Adrenal gland (tissue), 12 donors: ENCODE data around the gene TOX3. TPM values are rescaled to one million over a fixed set of nuclear protein-coding genes. Genes with fewer than 3 reads are reported as not detected.

Experiments
- DNase-seq, 7 donors: peaks; one replicate each; pipeline ENCODE4 v3.0.0-alpha.2; 2019 to 2020
- H3K27ac ChIP-seq, 5 donors: fragments of 200-600 bp; sonication (generic) in 4 of 5; 1 replicate in 3 of 5; 2 replicates in 2 of 5; pipeline versions ENCODE4 v1.5.1 to v1.8.0; 2016 to 2020; ENCODE audit warnings: mild to moderate bottlenecking in 1 of 5
- H3K27me3 ChIP-seq: fragments of 200-600 bp; 2 replicates; pipeline ENCODE4 v1.8.0; 2021
- H3K36me3 ChIP-seq, 2 donors: fragments of 200-600 bp; replicated peaks in 1 of 2; 1 replicate in 1 of 2; 2 replicates in 1 of 2; pipeline versions ENCODE4 v1.5.1 to v1.8.0; 2018 to 2022
- H3K4me1 ChIP-seq, 2 donors: fragments of 200-600 bp; replicated peaks in 1 of 2; 1 replicate in 1 of 2; 2 replicates in 1 of 2; pipeline versions ENCODE4 v1.5.1 to v1.8.0; 2018 to 2021
- H3K4me3 ChIP-seq, 4 donors: fragments of 200-600 bp; sonication (generic) in 3 of 4; one replicate each; pipeline ENCODE4 v1.5.1; 2016 to 2018
- H3K9me3 ChIP-seq, 3 donors: fragments of 200-600 bp; sonication (generic) in 1 of 3; replicated peaks in 1 of 3; 1 replicate in 2 of 3; 2 replicates in 1 of 3; pipeline versions ENCODE4 v1.5.1 to v1.8.0; 2016 to 2021
- POLR2A ChIP-seq, 2 donors: fragments of 450-650 bp; IDR thresholded peaks; one replicate each; pipeline ENCODE4 v1.6.1; 2017; ENCODE audit warnings: antibody characterized with exemption in 2 of 2, mild to moderate bottlenecking in 2 of 2, moderate library complexity in 1 of 2
- WGBS, 4 donors: extraction: QIAGEN DNeasy Blood & Tissue Kit in 2 of 4; methylation state at CpG; one replicate each; pipeline versions ENCODE4 v1.1.5 to v1.1.7; 2013 to 2017; 5-methylcytosine and 5-hydroxymethylcytosine counted together
- intact Hi-C, 2 donors: fragments of 100-400 bp; cut with DNase I; formaldehyde crosslinking; loops; one replicate each; pipeline versions ENCODE4 v1.14.1 to v1.15.0; 2022 to 2023
- polyA plus RNA-seq, 3 donors: library from polyadenylated mRNA; stranded (reverse); fragments of 200-250 nt in 2 of 3; fragments of 350-450 nt in 1 of 3; fragmentation: Illumina TruSeq in 1 of 3; extraction: RNeasy Lipid Tissue Mini Kit (QIAGEN cat#74804) in 1 of 3; gene quantifications; one replicate each; pipeline ENCODE4 v1.2.3, GENCODE V29; 2013 to 2014
- total RNA-seq, 9 donors: library from RNA; depleted of rRNA in 4 of 9; stranded (reverse); fragments of >200 nt in 4 of 9; fragments of 120-200 nt in 1 of 9; fragmentation: NEBNext Ultra II Directional in 1 of 9; extraction: Animal tissue kit (Norgen Biotek cat#: 25700) in 1 of 9; gene quantifications; one replicate each; pipeline versions ENCODE4 v1.1.0 to v1.2.4, GENCODE V29; 2013 to 2023
- TF ChIP-seq, protein P1 (sequence below), 6 experiments: fragments of 450-650 bp in 4 of 6; fragments of 200-600 bp in 2 of 6; sonication (generic) in 1 of 6; IDR thresholded peaks; 1 replicate in 5 of 6; 2 replicates in 1 of 6; pipeline versions ENCODE4 v1.5.1 to v1.8.0; 2016 to 2021; ENCODE audit warnings: antibody characterized with exemption in 6 of 6, mild to moderate bottlenecking in 2 of 6, moderate library complexity in 1 of 6
- donor health status: healthy with polysubstance abuse.
- donor health status: Bipolar disorder and iron deficiency.
- donor health status: DM: yes; HTN: yes; CAD: no.
- donor health status: DM: no; HTN: no; CAD: no.
- donor health status: DM: no; HTN: no; CAD: no.
- donor health status: DM: yes; HTN: yes; CAD: no.

Gene TOX3
- total and polyA plus RNA-seq, 12 donors = 0.06 to 4.2 (median 1.2) TPM; not detected in 2

DNA sequence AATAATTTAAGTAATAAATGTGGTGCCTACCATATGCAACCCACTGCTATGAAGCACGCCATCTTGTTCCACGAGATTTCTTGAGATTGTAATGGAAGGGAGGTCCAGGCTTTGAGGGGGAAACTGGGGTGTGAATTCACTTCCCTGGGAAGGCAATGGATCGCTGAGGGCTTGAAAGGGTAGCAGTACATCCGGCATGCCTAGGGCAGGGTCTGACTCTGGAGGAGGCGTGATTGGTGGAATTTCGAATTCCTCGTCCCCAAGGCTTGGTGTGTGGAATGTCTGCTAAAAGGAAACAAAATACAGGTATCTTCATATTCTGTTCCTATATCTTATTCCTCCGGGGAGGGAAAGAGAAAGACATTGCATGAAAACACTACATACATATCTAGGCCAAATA lies 83.0 kb downstream of the TOX3 start:
- no peaks in the 10 kb centered on the region for H3K4me1 ChIP-seq
- H3K36me3 ChIP-seq = no peaks in the 10 kb centered on the region
- TF ChIP-seq, protein P1, sequence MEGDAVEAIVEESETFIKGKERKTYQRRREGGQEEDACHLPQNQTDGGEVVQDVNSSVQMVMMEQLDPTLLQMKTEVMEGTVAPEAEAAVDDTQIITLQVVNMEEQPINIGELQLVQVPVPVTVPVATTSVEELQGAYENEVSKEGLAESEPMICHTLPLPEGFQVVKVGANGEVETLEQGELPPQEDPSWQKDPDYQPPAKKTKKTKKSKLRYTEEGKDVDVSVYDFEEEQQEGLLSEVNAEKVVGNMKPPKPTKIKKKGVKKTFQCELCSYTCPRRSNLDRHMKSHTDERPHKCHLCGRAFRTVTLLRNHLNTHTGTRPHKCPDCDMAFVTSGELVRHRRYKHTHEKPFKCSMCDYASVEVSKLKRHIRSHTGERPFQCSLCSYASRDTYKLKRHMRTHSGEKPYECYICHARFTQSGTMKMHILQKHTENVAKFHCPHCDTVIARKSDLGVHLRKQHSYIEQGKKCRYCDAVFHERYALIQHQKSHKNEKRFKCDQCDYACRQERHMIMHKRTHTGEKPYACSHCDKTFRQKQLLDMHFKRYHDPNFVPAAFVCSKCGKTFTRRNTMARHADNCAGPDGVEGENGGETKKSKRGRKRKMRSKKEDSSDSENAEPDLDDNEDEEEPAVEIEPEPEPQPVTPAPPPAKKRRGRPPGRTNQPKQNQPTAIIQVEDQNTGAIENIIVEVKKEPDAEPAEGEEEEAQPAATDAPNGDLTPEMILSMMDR (IDR thresholded peaks at IDR 0.05) = no peak
- intact Hi-C loops = no loop called here
- H3K27me3 ChIP-seq = no peaks in the 10 kb centered on the region
- no peak for DNase-seq
- WGBS, 4 donors = 80 to 87% (median 83%) methylated on average over 8 of the region's 8 CpGs
- no peaks in the 10 kb centered on the region for H3K9me3 ChIP-seq
- H3K27ac ChIP-seq = no peak overlapping the region
- no peak overlapping the region for H3K4me3 ChIP-seq

DNA sequence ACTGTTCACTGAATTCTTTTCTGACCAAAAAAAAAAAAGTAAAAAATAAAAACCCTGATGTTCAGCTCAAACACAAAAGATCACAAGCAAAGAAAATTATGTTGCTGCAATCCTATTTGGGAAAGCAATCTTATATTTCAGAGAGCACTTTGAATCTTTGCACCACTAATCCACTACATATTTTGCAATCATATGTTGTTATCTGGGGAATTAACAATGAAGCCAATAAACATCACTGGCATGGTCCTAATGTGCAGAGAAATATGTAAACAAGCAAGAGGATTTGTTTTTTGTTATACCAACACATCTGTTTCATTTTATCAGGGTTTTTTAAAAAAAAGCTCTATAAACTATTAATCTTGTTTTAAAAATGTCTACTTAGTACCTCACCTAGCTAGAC lies 84.1 kb downstream of the TOX3 start:
- Histone ChIP-seq H3K27me3 (no peaks in the 10 kb centered on the region), H3K9me3 (no peaks in the 10 kb centered on the region), H3K4me1 (no peaks in the 10 kb centered on the region), H3K36me3 (no peaks in the 10 kb centered on the region), H3K27ac (no peak overlapping the region), H3K4me3 (no peak overlapping the region)
- intact Hi-C loops = no loop called here
- DNase-seq = no peak
- TF ChIP-seq, protein P1 (IDR thresholded peaks at IDR 0.05) = no peak
- no peak for TF ChIP-seq POLR2A (IDR thresholded peaks at IDR 0.05)

DNA sequence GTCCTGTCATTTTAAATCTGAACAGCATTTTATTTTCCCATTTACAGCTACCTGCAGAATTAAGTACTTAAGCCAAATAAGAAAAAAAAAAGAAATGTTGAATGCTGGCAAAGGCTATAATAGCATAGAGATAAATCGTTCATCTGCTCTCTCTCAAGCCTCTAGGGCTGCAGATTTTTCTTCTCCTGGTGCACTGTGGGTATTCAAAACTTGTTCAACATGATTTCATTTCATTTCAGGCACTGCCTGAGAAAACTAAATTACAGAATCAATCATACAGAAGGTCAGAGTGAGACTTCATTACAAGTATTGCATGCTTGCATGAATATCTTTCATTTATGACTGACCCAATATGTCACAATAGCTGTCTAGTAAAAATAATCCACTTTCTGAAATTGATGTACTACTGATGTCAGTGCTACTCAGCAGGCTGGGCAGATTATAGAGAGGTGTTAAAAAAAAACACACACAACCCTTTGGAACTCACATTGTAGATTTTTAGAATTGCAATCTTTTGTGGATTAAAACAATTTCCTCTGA lies 86.2 kb downstream of the TOX3 start:
- intact Hi-C loops = no loop called here
- H3K27me3 ChIP-seq = no peaks in the 10 kb centered on the region
- no peaks in the 10 kb centered on the region for H3K36me3 ChIP-seq
- H3K27ac ChIP-seq = no peak overlapping the region
- H3K4me1 ChIP-seq = no peaks in the 10 kb centered on the region
- no peak for DNase-seq
- WGBS, 4 donors = 19 to 30% (median 24%) methylated on average over 1 of the region's 1 CpG
- H3K4me3 ChIP-seq = no peak overlapping the region
- TF ChIP-seq, protein P1 (IDR thresholded peaks at IDR 0.05) = no peak
- no peak for TF ChIP-seq POLR2A (IDR thresholded peaks at IDR 0.05)
- no peaks in the 10 kb centered on the region for H3K9me3 ChIP-seq

DNA sequence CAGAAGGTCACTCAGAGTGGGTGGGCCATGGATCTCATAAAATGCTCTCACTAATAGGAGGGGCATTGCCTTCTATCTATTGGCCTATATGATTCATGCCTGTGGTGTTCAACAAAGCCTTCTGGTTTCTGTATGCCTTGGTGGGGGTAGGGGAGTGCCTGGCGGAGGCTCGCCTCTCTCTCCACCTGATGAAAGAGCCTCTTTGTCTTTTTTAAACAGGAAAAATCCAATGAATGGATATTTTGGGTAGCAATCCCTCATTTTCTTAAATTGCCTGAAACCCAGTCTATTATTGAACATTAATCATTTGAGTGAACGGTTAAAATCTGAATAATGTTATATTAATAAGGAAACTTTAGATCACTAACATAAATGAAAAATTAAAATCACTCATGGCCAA lies 90.6 kb downstream of the TOX3 start:
- 76 to 82% (median 77%) methylated on average over 3 of the region's 3 CpGs for WGBS, 4 donors
- TF ChIP-seq, protein P1 (IDR thresholded peaks at IDR 0.05) = no peak
- TF ChIP-seq POLR2A (IDR thresholded peaks at IDR 0.05) = no peak
- H3K36me3 ChIP-seq = no peaks in the 10 kb centered on the region
- no peak overlapping the region for H3K4me3 ChIP-seq
- H3K4me1 ChIP-seq = no peaks in the 10 kb centered on the region
- H3K9me3 ChIP-seq = no peaks in the 10 kb centered on the region
- no peaks in the 10 kb centered on the region for H3K27me3 ChIP-seq
- H3K27ac ChIP-seq = no peak overlapping the region
- DNase-seq = no peak
- intact Hi-C loops = no loop called here
